NCI-H748 (cell line): ENCODE results near the gene TTC23.
A peak's percentile ranks its signal among the peaks of the same experiment; 100 is the strongest.

Experiments
- DNase-seq: peaks from one replicate; lab custom pipeline; 2025; ENCODE audit not compliant: unreplicated experiment; lab: John Stamatoyannopoulos, UW

The TTC23 gene

DNA sequence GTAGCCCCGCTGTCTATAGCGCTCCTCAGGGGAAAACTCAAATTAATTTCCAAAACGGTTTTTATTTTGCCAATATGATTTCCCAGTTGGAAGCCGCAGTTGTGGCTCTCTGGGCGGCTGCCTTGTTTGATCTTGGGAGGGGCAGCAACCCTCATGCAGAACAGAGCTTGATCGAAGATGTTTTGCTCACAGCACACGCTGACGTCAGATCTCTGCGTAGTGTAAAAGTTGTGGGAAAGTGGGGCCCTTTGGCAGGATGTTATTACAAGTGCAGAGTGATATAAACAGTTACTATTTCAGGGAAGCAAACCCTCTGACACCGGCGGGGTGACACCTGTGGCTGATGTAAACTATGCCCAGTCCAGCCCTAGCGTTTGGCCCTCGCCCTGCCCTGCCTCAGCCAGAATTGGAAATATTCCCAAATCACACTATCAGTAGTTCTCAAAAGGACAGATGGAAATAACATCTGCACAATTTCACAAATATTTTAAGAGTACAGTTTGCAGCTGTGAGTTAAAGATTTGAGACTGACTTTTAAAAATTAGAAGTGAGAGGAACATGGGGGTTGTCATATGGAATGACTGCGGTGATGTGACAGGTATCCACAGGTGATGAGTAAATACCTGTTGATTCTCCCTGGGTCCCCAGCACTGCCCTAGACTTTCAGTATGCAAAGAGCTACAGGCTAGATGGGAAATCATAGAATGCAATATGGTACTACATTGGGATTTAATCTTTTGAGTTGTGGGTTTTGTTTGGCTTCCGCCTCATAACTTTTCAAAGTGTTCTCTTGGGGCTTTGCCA is 142.8 kb downstream of the TTC23 start:
- DNase-seq, result peak; percentile 40

DNA sequence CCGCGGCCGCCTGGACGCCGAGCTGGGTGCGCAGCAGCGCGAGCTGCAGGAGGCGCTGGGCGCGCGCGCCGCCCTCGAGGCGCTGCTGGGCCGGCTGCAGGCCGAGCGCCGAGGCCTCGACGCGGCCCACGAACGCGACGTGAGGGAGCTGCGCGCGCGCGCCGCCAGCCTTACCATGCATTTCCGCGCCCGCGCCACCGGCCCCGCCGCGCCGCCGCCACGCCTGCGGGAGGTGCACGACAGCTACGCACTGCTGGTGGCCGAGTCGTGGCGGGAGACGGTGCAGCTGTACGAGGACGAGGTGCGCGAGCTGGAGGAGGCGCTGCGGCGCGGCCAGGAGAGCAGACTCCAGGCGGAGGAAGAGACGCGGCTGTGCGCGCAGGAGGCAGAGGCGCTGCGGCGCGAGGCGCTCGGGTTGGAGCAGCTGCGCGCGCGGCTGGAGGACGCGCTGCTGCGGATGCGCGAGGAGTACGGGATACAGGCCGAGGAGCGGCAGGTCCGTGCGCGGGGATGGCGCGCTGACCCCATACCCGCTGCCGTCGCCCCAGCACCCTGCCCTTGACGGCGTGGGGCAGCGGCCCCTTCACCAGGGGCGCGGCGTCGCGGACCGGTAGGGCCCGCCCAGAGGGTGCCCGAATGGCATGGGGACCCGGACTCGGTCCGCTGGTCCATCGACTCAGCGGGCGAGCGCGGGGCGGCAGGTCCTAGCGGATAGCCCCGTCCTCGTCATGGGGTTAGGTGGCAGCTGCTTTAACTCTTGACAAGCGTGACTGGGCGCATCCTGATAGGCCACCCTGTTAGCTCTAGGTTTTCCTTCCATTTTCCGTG is 143.7 kb downstream of the TTC23 start:
- peak; percentile 76 for DNase-seq

GRCh38 chr15:99104788-99105513 is 144.4 kb downstream of the TTC23 start, which contains the start of gene SYNM:
TSS of gene SYNM (plus strand) at chr15:99105080. CDS start at chr15:99105200, 120 bp downstream.
- peak; percentile 79 for DNase-seq

- DNase-seq, result no peak
These were observed 146.1 kb downstream of the TTC23 start for GRCh38 chr15:99103279-99103678.

DNA sequence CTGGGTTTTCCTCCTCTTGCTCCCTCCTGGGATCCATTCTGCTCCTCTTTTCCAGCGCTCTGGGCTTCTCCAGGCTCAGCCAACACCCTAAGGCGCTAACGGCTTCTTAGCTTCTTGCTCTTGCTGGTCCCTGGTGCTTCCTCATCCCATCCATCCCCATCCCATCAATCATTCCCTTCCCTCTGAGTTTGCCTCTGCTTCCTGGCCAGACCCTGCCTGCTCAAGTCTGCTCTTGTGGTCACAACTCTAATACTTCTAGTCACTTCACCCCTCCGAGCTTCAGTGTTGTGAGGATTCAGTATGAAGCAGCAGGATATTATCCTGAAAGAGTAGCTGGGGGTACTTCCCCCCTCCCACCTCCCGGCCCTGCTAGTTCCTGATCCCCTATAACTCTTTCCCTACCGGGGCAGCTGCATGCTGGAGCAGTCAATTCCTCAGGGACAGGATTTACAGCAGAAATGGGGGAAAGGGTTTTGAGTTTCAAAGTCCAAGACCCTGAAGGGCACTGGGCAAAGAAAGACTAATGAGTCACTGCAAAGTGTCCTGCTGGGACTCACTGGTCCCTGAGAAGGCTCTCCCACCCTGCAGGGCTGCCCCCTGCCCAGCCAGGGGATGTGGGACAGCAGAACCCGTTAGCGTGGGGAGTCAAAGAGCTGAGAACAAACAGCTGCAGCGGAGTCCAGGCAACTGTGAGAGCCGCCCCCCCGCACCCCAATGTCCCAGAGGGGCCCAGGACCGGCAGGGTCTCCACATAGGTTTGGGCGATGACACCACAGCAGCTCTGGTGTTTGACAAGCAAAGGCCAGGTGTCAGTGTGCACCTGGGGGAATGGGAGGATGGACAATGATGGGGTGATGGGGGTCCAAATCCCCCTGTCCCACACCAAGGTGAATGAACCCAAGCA is 146.8 kb downstream of the TTC23 start:
- no peak for DNase-seq

- DNase-seq, result no peak
These were observed 147.9 kb downstream of the TTC23 start for GRCh38 chr15:99101501-99101900.

GRCh38 chr15:99100245-99101173 is 148.9 kb downstream of the TTC23 start:
- DNase-seq, result peak; percentile 68

DNA sequence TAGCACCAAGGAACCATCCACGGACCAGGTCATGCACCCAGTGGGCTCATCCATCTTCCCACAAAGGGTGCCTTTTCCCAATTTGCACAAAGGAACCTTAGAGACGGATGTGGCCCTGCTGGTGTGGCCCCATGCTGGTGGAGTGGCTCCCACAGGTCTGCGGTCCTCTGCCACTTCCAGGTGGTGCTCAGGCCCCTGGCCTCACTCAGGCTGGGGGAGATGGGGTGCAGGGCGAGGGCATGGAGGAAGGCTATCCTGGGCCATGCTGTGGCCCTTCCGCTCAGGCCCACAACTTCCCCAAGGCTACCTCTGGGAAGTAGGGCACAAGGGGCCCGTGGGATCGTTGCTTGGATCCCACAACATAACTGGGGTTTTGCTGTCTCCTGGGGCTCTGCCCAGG is 149.7 kb downstream of the TTC23 start:
- no peak for DNase-seq

- DNase-seq, result no peak
These were observed 150.4 kb downstream of the TTC23 start for GRCh38 chr15:99098991-99099390.

DNA sequence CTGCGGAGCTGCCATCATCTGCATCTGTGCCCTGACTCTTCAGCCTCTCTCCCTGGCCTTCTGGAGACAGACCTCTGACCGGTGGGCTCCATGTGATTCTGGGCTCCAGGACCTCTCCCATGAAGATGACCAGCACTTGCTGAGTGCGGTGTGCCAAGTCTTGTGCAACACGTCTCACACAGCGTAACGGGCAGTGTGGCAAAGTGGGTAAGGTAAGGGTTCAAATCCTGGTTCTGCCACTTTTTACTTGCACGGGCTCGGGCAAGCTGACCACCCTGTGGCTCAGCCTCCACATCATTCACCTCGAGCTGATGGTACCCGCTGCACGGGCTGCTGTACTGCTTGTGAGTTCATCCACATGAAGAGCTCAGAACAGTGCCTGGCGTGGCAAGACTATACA is 151.0 kb downstream of the TTC23 start:
- DNase-seq, result no peak

DNA sequence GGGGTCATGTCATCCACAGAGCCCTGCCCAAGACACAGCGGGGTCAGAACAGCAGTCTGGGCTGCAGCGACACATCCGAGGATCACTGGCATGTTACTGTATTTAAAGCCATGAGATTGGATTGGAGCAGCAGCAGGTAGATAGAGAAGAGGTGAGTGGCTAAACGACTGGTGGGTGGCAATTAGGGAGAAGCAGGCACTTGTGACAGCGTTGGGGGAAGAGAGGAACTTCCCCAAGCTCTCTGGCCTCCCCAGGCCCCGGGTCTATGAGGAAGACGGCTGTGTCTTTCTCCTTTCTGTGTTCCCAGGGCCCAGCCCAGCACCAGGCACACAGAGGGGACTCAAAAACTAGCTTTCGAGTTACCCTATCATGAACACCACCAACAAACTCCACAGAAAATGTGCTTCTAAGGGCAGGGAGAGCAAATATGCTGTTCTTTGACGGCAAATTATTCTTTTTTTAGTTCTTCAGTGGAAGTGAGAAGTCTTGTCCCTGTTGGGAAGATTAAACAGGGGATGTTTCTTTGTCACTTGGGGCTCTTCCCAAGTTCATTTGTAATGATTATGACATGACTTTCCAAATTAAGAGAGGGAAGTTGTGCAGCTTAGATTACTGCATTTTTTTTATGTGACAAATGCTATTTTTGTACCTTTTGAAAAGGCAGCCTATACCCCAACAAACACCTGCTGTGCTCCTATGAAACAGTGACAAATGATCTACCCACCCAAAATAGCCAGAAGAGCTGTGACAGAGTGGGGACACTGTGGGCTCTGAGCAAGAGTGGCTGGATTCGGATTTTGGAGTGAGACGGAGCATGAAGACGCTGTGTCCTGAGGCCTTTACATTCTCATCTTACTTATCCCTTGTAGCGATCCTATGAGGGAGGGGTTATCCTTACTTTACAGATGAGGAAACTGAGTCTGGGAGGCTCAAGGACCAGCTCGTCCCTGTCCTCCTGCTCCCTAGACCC is 151.7 kb downstream of the TTC23 start:
- no peak for DNase-seq

DNA sequence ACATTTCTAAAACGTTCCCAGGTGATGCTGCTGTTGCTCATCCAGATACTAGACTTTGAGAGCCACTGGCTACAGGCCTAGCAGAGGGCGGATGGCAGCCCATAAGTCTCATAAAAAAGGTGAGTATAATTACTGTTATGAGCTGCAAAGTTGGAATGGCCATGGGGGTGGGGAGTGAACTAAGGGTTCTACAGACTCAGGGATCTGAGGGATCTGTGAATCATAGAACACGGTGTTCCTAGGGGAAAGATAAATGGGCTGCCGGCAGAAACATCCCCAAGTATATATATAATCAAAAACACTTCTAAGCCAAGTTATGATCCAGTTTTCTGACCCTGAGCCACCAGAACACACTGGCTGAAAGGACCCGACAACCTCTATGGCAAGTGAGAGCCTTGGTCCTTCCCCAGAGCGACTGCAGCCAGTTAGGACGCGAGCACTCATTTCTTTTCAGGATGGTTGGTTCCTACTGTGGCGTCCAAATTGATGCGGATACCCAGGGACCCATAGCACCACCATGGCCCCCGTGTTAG is 152.4 kb downstream of the TTC23 start:
- no peak for DNase-seq

DNA sequence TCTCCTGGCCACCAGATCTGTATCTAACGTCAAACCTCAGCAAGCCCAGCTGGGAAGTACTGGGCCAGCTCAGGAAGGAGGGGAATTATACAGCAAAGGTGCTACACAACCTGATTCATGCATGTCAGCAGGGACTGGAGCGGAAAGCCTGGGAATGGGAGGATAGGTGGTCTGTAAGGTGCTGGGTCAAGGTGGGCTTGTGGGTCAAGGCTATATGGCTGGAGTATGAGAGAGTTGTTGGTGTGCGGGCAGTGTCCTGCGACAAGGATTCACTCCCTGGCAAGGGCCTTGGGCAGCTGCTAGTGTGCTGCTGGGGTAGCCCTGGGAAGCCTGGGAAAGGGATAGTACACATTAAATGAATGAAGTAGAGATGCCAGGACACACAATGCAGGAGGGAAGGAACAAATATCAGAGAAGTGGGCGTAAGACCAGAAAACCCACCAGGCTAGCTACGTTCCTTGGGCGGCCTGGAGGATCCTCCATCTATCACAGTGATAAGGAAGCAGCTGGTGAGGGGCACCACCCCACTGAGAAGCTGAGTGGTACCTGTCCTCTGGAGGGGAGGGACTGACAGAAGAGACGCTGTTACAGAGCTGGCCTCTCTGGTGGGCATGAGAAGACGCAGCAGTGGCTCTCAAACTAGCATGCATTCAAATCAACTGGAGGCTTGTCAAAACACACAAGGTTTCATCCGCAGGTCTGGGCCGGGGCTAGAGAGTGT is 153.0 kb downstream of the TTC23 start:
- DNase-seq, result no peak

- DNase-seq, result no peak
These were observed 153.8 kb downstream of the TTC23 start for GRCh38 chr15:99095626-99096025.

DNA sequence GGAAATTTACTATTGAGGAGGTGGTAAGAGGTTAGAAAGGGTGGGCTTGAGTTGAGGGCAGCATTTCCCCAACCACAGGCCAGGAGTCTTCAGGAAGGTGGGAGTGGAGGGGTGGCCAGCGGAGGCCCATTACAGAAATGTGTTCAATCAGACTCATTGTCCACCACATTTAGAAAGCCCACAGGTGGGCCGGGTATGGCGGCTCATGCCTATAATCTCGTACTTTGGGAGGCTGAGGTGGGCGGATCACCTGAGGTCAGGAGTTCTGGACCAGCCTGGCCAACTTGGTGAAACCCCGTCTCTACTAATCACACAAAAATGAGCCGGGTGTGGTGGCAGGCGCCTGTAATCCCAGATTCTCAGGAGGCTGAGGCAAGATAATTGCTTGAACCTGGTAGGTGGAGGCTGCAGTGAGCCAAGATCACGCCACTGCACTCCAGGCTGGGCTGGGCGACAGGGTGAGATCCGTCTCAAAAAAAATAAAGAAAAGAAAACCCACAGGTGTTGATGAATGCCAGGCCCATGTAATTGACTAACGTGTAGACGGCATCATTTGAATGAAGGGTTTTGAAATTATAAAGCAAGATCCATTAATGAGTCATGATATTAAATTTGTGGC is 156.7 kb downstream of the TTC23 start:
- DNase-seq, result no peak

DNA sequence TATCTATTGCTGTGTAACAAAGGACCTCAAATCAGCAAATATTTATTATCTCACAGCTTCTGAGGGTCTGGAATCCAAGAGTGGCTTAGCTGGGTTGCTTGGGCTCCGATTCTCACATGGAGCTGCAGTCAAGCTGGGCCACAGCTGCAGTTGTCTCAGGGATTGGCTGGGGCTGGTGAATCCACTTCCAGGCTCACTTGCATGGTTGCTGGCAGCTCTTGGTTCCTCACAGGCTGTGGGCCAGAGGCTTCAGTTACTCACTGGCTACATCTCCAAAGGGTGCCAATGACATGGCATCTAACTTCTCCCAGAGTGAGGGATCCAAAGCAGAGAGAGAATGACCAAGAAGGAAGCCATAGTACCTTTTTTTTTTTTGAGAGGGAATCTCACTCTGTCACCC is 158.4 kb downstream of the TTC23 start:
- DNase-seq, result no peak
